ENCODE results near the gene HELZ. TPM values are rescaled to one million over a fixed set of nuclear protein-coding genes. Genes with fewer than 3 reads are reported as not detected.

The HELZ gene
- total RNA-seq, 1 experiment from 2014 or later: 40.5 TPM

DNA sequence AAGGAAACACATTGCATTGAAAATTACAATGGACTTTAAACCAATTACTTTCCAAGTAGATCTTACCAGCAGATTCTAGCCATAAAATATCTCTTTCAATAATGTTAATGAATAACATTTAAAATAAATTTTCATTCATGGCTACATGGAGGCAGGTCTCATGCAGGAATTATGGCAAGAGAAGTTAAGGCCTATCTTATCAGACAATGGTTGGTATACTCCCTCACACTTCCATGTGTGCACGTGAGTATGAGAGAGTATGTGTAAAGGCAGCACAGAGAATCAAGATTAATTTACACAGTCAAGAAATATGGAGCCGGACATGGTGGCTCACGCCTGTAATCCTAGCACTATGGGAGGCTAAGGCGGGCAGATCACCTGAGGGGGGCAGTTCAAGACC lies 76.5 kb downstream of the HELZ start:
- Histone ChIP-seq H3K4me3 (replicated peaks in 1 of 2; ENCODE audit: low read depth in 1 of 2, low read length in 2 of 2) (no peak overlapping the region), H3K36me3 (ENCODE audit: control insufficient read depth in 1 of 2, insufficient read depth in 2 of 2, low read length in 2 of 2) (peaks cover 0 to 16% of the 10 kb centered on the region in 2 experiments; a peak in 2 of 4 replicates), H3K9me3 (ENCODE audit: control insufficient read depth in 1 of 2, insufficient read depth in 1 of 2, low read depth in 1 of 2, low read length in 2 of 2) (no peaks in the 10 kb centered on the region), H3K4me2 (ENCODE audit: low read length) (no peak overlapping the region), H3K9me2 (ENCODE audit: insufficient read depth) (no peaks in the 10 kb centered on the region), H3K79me2 (ENCODE audit: insufficient read depth, low read length) (no peaks in the 10 kb centered on the region), H3K27ac (ENCODE audit: low read depth, low read length) (no peak overlapping the region), H3K9ac (ENCODE audit: low read length) (no peak overlapping the region), H2AFZ (ENCODE audit: low read depth, low read length, poor library complexity, severe bottlenecking) (no peak overlapping the region), H3K4me1 (ENCODE audit: control insufficient read depth in 1 of 2, insufficient read depth in 2 of 2, low read length in 2 of 2) (no peaks in the 10 kb centered on the region), H4K20me1 (ENCODE audit: insufficient read depth) (no peaks in the 10 kb centered on the region), H3K27me3 (ENCODE audit: insufficient read depth, low read length) (no peaks in the 10 kb centered on the region)
- ATAC-seq (no peak), DNase-seq (ENCODE audit: low read depth, low spot score) (no peak)
- BruUV-seq (replicated peaks): no TSS peak
- POLR2A ChIA-PET: no interaction called here
- CTCF ChIA-PET: no interaction called here
- RAD21 ChIA-PET (ENCODE audit: low non-redundant PET in 1 of 2, low total read pairs in 2 of 2, uncharacterized antibody in 2 of 2, unreplicated experiment in 2 of 2): no interaction called here
- intact Hi-C loops (cut with micrococcal nuclease): no loop called here
- no peak for TF ChIP-seq ZNF274 (IDR thresholded peaks at IDR 0.05; ENCODE audit: low read depth, low read length)
- TF ChIP-seq, protein P1, sequence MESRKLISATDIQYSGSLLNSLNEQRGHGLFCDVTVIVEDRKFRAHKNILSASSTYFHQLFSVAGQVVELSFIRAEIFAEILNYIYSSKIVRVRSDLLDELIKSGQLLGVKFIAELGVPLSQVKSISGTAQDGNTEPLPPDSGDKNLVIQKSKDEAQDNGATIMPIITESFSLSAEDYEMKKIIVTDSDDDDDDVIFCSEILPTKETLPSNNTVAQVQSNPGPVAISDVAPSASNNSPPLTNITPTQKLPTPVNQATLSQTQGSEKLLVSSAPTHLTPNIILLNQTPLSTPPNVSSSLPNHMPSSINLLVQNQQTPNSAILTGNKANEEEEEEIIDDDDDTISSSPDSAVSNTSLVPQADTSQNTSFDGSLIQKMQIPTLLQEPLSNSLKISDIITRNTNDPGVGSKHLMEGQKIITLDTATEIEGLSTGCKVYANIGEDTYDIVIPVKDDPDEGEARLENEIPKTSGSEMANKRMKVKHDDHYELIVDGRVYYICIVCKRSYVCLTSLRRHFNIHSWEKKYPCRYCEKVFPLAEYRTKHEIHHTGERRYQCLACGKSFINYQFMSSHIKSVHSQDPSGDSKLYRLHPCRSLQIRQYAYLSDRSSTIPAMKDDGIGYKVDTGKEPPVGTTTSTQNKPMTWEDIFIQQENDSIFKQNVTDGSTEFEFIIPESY (IDR thresholded peaks at IDR 0.05; ENCODE audit: extremely low read depth, insufficient replicate concordance, low read length): no peak
- TF ChIP-seq JUND (IDR thresholded peaks at IDR 0.05): no peak
- no peak for TF ChIP-seq REST (IDR thresholded peaks at IDR 0.05; ENCODE audit: low read depth)
- TF ChIP-seq EZH2 (IDR thresholded peaks at IDR 0.05): no peak
- TF ChIP-seq ZFX (IDR thresholded peaks at IDR 0.05): no peak
- no peak for TF ChIP-seq CEBPB (IDR thresholded peaks at IDR 0.05; ENCODE audit: low read depth)
- no peak for TF ChIP-seq POLR2A (IDR thresholded peaks at IDR 0.05; ENCODE audit: borderline replicate concordance, extremely low read depth, insufficient read depth, insufficient read length)
- no peak for TF ChIP-seq SIN3A (IDR thresholded peaks at IDR 0.05; ENCODE audit: low read depth)
- TF ChIP-seq SP1 (IDR thresholded peaks at IDR 0.05; ENCODE audit: low read depth): no peak
- TF ChIP-seq ATF3 (IDR thresholded peaks at IDR 0.05): no peak
